GM13976 (cell line): Measurements from ENCODE around the gene MARVELD2.

Source experiments
- DNase-seq: peaks from one replicate; pipeline ENCODE4 v3.0.0; 2012; ENCODE audit warnings: low spot score
- in situ Hi-C: fragments of 300-500 bp; cut with MboI; formaldehyde crosslinking; loops from one replicate; pipeline ENCODE4 v1.12.0; 2022; ENCODE audit warnings: low sequenced_read_pairs, mixed read lengths, inconsistent platforms; ENCODE audit not compliant: unreplicated experiment
- TF ChIP-seq, protein P1 (sequence below): IDR thresholded peaks from 2 replicates; pipeline ENCODE4 v1.5.1; 2012; ENCODE audit warnings: borderline replicate concordance, mild to moderate bottlenecking; ENCODE audit not compliant: insufficient read depth; ENCODE audit errors: extremely low read depth, missing control alignments, control extremely low read depth

Gene MARVELD2

DNA sequence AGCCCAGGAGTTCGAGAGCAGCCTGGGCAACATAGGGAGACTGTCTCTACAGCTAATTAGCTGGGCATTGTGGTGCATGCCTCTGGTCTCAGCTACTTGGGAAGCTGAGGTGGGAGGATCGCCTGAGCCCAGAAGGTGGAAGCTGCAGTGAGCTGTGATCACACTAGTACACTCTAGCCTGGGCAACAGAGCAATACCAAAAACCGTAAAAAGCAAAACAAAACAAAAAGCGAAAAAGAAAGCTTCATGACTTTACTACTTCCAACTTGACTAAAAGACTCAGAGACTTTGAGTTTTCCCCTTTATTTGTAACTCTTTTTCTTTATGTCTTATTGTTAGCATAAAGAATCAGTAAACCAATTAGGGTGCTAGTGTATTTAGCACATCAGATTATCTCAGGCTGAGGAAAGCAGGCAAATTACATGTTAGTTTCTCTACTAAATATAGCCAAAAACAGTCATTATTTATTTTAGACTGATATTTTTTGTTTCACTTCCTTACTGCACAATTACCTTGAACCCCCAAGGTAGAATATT is 39.9 kb upstream of the MARVELD2 start:
- TF ChIP-seq, protein P1, sequence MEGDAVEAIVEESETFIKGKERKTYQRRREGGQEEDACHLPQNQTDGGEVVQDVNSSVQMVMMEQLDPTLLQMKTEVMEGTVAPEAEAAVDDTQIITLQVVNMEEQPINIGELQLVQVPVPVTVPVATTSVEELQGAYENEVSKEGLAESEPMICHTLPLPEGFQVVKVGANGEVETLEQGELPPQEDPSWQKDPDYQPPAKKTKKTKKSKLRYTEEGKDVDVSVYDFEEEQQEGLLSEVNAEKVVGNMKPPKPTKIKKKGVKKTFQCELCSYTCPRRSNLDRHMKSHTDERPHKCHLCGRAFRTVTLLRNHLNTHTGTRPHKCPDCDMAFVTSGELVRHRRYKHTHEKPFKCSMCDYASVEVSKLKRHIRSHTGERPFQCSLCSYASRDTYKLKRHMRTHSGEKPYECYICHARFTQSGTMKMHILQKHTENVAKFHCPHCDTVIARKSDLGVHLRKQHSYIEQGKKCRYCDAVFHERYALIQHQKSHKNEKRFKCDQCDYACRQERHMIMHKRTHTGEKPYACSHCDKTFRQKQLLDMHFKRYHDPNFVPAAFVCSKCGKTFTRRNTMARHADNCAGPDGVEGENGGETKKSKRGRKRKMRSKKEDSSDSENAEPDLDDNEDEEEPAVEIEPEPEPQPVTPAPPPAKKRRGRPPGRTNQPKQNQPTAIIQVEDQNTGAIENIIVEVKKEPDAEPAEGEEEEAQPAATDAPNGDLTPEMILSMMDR = no peak
- in situ Hi-C loops = loop anchor here (25.0 kb wide), 1 partner anchor 288 kb away; the partner anchor contains the start of gene SLC30A5
- DNase-seq = peak; percentile 49

- in situ Hi-C loops = no loop called here
- DNase-seq = no peak
- TF ChIP-seq, protein P1 = no peak
Measured at GRCh38 chr5:69378376-69378775, 36.5 kb upstream of the MARVELD2 start.

- no peak for DNase-seq
- in situ Hi-C loops = no loop called here
- TF ChIP-seq, protein P1 = no peak
Measured at GRCh38 chr5:69404659-69405330, 10.1 kb upstream of the MARVELD2 start.

GRCh38 chr5:69415584-69415958 is 655 bp downstream of the MARVELD2 start:
- TF ChIP-seq, protein P1 = no peak
- in situ Hi-C loops = no loop called here
- DNase-seq = no peak

- DNase-seq = no peak
- TF ChIP-seq, protein P1 = no peak
- in situ Hi-C loops = no loop called here
Measured at GRCh38 chr5:69416180-69416579, 1.3 kb downstream of the MARVELD2 start.

- no peak for DNase-seq
- TF ChIP-seq, protein P1 = no peak
- in situ Hi-C loops = no loop called here
Measured at GRCh38 chr5:69416699-69417098, 1.8 kb downstream of the MARVELD2 start.
